ENCODE measurements around the gene NLGN1. TPM values are rescaled to one million over a fixed set of nuclear protein-coding genes. Genes with fewer than 3 reads are reported as not detected.

The NLGN1 gene
- polyA plus RNA-seq, 2 of the 4 experiments (the other 2 are of a cell fraction) = not detected

- TF ChIP-seq ATOH8 (CRISPR knock-in tag; IDR thresholded peaks at IDR 0.05; ENCODE audit: low read depth) = no peak
- no peak for TF ChIP-seq ZC3H11A (IDR thresholded peaks at IDR 0.05)
- no peak for TF ChIP-seq MAZ (IDR thresholded peaks at IDR 0.05; ENCODE audit: borderline replicate concordance, low read depth, low read length)
- no peak for TF ChIP-seq E2F6 (IDR thresholded peaks at IDR 0.05; ENCODE audit: borderline replicate concordance, low read depth)
- TF ChIP-seq HDAC2 (IDR thresholded peaks at IDR 0.05) = no peak
- FAIRE-seq (no peak), DNase-seq (ENCODE audit: low read depth in 1 of 2, low spot score in 1 of 2) (no peak), ATAC-seq (no peak)
- H3K4me2 ChIP-seq = no peak overlapping the region
- ChIA-PET CTCF (interaction anchor here (0.5 kb wide), 1 partner anchor 20 kb away, joined by 3 read pairs; no protein-coding TSS in a partner anchor), POLR2A (no interaction called here)
- no peak overlapping the region for H3K27ac ChIP-seq
- no peak overlapping the region for H3K4me3 ChIP-seq
- no peaks in the 10 kb centered on the region for H3K4me1 ChIP-seq
- 26% methylated on average over 1 of the region's 1 CpG for WGBS (ENCODE audit: missing lambda C conversion rate)
- H3K9me3 ChIP-seq = no peaks in the 10 kb centered on the region
Measured at GRCh38 chr3:173750591-173750990, 353.0 kb downstream of the NLGN1 start.

- TF ChIP-seq ATOH8 (CRISPR knock-in tag; IDR thresholded peaks at IDR 0.05; ENCODE audit: low read depth) (no peak), RCOR1 (IDR thresholded peaks at IDR 0.05; ENCODE audit: low read depth, low read length) (no peak), POLR2A (IDR thresholded peaks at IDR 0.05; ENCODE audit: low read length) (no peak), REST (IDR thresholded peaks at IDR 0.05) (no peak), FOXS1 (CRISPR knock-in tag; IDR thresholded peaks at IDR 0.05) (no peak), TFCP2L1 (CRISPR knock-in tag; IDR thresholded peaks at IDR 0.05) (no peak), SREBF2 (IDR thresholded peaks at IDR 0.05) (no peak), KDM1A (IDR thresholded peaks at IDR 0.05; ENCODE audit: low read depth) (no peak), NR3C1 (IDR thresholded peaks at IDR 0.05) (no peak)
- no peak for DNase-seq (ENCODE audit: low read depth in 1 of 2, low spot score in 1 of 2)
- no peak overlapping the region for H3K4me3 ChIP-seq
- no peak for FAIRE-seq
- no peaks in the 10 kb centered on the region for H3K4me1 ChIP-seq
- no peak overlapping the region for H3K27ac ChIP-seq
- H3K9me3 ChIP-seq = no peaks in the 10 kb centered on the region
- ChIA-PET CTCF (no interaction called here), POLR2A (no interaction called here)
- no peak overlapping the region for H3K4me2 ChIP-seq
- no peak for ATAC-seq
Measured at GRCh38 chr3:173753593-173753992, 356.0 kb downstream of the NLGN1 start.

- H3K9me3 ChIP-seq = no peaks in the 10 kb centered on the region
- H3K4me2 ChIP-seq = no peak overlapping the region
- ATAC-seq = no peak
- no peak overlapping the region for H3K4me3 ChIP-seq
- H3K27ac ChIP-seq = no peak overlapping the region
- no peak for DNase-seq (ENCODE audit: low read depth in 1 of 2, low spot score in 1 of 2)
- H3K4me1 ChIP-seq = no peaks in the 10 kb centered on the region
- ChIA-PET POLR2A (no interaction called here), CTCF (no interaction called here)
- FAIRE-seq = no peak
- TF ChIP-seq MAFK (IDR thresholded peaks at IDR 0.05; ENCODE audit: partially characterized antibody) (no peak), REST (IDR thresholded peaks at IDR 0.05) (no peak), ZNF302 (CRISPR knock-in tag; IDR thresholded peaks at IDR 0.05) (no peak), HES2 (IDR thresholded peaks at IDR 0.05) (no peak), E2F6 (IDR thresholded peaks at IDR 0.05; ENCODE audit: borderline replicate concordance, low read depth) (no peak), USF2 (IDR thresholded peaks at IDR 0.05) (no peak), KDM5A (IDR thresholded peaks at IDR 0.05) (no peak), NR3C1 (IDR thresholded peaks at IDR 0.05) (no peak), PBX3 (IDR thresholded peaks at IDR 0.05) (no peak), BCL3 (IDR thresholded peaks at IDR 0.05) (no peak)
Measured at GRCh38 chr3:173755161-173755560, 357.6 kb downstream of the NLGN1 start.
